Effector memory CD4-positive, alpha-beta T cell (primary cell): ENCODE results near the gene ALX3.

ENCODE experiments used
- DNase-seq, 3 donors: peaks; one replicate each; pipeline ENCODE4 v3.0.0-alpha.2; 2020
- H3K27ac ChIP-seq: 2 replicates; pipeline ENCODE4 v1.7.0; 2013; ENCODE audit warnings: mild to moderate bottlenecking, low read length, moderate library complexity; ENCODE audit not compliant: insufficient read depth, poor library complexity, severe bottlenecking
- H3K27me3 ChIP-seq: replicated peaks from 2 replicates; pipeline ENCODE4 v1.7.0; 2013; ENCODE audit warnings: mild to moderate bottlenecking, low read length; ENCODE audit not compliant: insufficient read depth, control insufficient read depth, poor library complexity, severe bottlenecking
- H3K36me3 ChIP-seq: 2 replicates; pipeline ENCODE4 v1.7.0; 2013; ENCODE audit warnings: mild to moderate bottlenecking, low read length, moderate library complexity; ENCODE audit not compliant: control insufficient read depth, insufficient read depth
- H3K4me1 ChIP-seq: 2 replicates; pipeline ENCODE4 v1.7.0; 2013; ENCODE audit warnings: low read length, mild to moderate bottlenecking; ENCODE audit not compliant: control insufficient read depth, insufficient read depth, poor library complexity, severe bottlenecking
- H3K4me3 ChIP-seq: 2 replicates; pipeline ENCODE4 v1.7.0; 2013; ENCODE audit warnings: low read length, low read depth, mild to moderate bottlenecking; ENCODE audit not compliant: insufficient read depth, poor library complexity, severe bottlenecking
- H3K9me3 ChIP-seq: 2 replicates; pipeline ENCODE4 v1.7.0; 2013; ENCODE audit warnings: mild to moderate bottlenecking, low read length, moderate library complexity; ENCODE audit not compliant: control insufficient read depth

Gene ALX3

DNA sequence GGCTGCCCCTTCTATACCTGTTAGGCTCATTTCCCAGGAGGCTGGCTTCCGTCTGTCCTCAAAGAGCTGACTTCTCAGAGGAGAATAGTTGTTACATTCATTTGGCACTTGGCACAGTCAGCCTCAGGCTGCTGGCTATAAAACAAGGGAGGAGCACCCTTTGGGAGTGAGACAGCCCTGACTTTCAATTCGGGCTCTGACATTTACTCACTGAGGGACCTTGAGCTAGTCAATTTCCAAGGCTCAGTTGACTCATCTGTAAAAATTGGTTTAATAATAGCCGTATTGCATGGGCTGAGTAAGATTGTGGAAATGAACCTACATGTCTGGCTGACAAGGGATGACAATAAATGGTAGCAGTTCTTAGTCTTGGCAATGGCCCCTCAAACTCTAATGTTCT lies 13.7 kb downstream of the ALX3 start:
- DNase-seq = no peak
- Histone ChIP-seq H3K27ac (no peak overlapping the region), H3K4me3 (no peak overlapping the region), H3K9me3 (no peaks in the 10 kb centered on the region), H3K27me3 (no peaks in the 10 kb centered on the region), H3K4me1 (no peaks in the 10 kb centered on the region), H3K36me3 (peaks cover 65% of the 10 kb centered on the region)

DNA sequence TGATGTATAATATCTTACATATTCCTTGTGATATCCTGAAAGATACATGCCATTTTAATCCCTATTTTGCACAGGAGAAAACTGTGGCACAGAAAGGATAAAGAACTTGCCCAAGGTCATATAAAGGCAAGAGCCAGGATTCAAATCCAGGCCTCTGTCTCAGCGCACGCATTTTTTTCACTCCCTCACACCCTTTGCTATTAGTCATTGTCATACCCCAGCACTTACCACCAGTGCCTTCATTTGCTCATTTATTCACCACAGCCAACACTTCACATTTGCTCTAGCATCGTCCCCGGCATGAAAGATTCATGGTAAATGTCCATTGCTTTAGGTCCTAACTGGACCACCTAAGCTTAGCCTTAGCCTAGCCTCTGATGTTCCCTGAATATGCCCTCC lies 14.2 kb downstream of the ALX3 start:
- no peak for DNase-seq
- H3K9me3 ChIP-seq = no peaks in the 10 kb centered on the region
- no peak overlapping the region for H3K4me3 ChIP-seq
- no peaks in the 10 kb centered on the region for H3K4me1 ChIP-seq
- H3K27ac ChIP-seq = no peak overlapping the region
- H3K27me3 ChIP-seq = no peaks in the 10 kb centered on the region
- H3K36me3 ChIP-seq = peaks cover 70% of the 10 kb centered on the region

DNA sequence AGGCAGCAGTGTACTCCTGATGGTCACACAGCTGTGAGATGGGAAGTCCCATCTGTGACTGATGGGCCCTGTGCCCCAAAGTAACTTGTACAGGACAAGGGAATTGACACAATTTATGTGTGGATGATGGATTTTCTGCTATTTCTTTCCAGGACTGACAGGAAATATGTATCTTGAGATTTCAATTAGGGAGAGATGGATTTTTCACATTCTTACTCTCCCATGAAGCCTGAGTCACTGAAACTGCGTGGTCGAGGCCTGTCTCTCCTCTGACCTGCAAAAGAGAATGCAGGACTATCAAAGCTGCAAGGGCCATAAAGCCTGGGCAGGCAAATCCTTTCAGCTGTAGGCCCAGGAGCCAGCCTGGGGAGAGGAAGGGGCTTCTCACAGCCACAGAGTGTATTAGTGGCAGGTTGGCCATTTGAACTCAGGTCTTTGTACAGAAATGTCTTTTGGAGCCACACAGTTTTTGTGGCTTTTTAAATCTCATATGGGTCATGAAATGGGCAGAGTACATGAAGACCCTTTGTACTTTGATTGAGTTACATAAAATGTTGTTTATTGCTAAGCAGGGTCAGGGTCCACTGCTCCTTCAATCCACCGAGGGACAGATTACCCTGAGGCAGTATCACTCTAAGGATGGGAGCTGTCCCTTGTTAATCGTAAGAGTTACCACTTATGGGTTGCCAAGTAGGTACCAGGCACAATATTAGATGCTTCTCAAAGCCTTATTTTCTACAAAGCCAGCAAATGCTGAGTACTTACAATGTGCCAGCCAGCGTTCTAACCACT lies 14.8 kb downstream of the ALX3 start:
- Histone ChIP-seq H3K4me3 (no peak overlapping the region), H3K4me1 (no peaks in the 10 kb centered on the region), H3K27ac (no peak overlapping the region), H3K27me3 (no peaks in the 10 kb centered on the region), H3K9me3 (no peaks in the 10 kb centered on the region), H3K36me3 (peaks cover 76% of the 10 kb centered on the region)
- no peak for DNase-seq

DNA sequence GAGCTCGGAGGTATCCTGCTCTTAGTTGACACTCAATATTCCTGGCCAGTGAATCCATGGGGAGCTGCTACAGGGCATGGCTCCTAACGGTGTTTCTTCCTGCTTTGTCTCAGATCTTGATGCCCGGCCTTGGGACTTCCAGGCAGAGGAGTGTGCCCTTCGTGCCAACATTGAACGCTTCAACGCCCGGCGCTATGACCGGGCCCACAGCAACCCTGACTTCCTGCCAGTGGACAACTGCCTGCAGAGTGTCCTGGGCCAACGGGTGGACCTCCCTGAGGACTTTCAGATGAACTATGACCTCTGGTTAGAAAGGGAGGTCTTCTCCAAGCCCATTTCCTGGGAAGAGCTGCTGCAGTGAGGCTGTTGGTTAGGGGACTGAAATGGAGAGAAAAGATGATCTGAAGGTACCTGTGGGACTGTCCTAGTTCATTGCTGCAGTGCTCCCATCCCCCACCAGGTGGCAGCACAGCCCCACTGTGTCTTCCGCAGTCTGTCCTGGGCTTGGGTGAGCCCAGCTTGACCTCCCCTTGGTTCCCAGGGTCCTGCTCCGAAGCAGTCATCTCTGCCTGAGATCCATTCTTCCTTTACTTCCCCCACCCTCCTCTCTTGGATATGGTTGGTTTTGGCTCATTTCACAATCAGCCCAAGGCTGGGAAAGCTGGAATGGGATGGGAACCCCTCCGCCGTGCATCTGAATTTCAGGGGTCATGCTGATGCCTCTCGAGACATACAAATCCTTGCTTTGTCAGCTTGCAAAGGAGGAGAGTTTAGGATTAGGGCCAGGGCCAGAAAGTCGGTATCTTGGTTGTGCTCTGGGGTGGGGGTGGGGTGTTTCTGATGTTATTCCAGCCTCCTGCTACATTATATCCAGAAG lies 16.7 kb downstream of the ALX3 start:
- peak; percentile 32 to 54 (median 36) for DNase-seq
- H3K27me3 ChIP-seq = no peaks in the 10 kb centered on the region
- no peaks in the 10 kb centered on the region for H3K4me1 ChIP-seq
- no peak overlapping the region for H3K4me3 ChIP-seq
- no peaks in the 10 kb centered on the region for H3K9me3 ChIP-seq
- H3K27ac ChIP-seq = no peak overlapping the region
- peaks cover 94% of the 10 kb centered on the region for H3K36me3 ChIP-seq

DNA sequence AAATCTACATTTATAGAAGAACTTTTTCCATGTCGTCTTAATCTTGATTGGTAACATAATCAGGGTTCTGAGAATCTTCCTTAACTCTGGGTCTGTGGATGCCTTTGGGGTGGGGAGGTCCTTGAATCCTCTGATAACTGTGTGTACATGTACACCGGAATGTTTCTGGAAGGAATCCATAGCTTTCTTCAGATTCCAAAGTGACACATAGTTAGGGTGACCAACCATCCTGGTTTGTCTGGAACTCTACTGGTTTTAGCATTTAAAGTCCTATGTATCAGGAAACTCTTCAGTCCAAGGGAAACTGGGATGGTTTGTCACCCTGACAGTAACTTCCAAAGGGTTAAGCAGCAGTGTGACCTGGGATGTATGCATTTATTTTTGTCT lies 19.2 kb downstream of the ALX3 start:
- Histone ChIP-seq H3K9me3 (no peaks in the 10 kb centered on the region), H3K36me3 (peaks cover 98% of the 10 kb centered on the region), H3K4me1 (no peaks in the 10 kb centered on the region), H3K27me3 (no peaks in the 10 kb centered on the region), H3K27ac (no peak overlapping the region), H3K4me3 (no peak overlapping the region)
- DNase-seq = no peak

DNA sequence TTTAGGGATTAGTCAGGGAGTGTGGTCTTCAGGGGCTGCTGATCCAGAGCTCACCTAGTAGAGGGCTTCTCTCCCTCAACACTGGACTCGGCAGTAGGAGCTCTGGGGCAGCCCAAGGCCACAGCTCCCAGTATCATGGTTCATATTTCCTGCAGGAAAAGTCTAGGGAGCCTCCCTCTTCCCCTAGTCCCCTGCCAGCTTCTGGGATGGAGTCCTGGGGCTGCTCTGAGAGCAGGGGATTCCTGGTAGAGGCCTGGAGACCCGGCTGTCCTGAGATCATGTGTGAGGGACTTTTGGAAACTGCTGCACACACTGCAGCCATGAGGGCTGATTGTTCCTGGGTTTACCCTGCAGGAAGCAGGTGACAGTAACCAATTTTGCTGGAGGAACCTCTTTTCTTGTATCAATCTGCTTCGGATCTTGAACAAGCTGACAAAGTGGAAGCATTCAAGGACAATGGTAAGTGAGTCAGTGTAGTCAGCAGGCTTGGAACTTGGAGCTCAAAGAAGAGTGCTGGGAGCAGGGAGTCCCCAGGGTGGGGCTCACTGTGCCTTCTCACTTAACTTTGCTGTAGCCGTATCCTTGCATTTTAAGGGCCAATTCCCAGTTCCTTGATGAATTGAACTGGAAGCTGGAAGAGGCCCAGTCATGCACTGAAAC lies 19.7 kb downstream of the ALX3 start:
- Histone ChIP-seq H3K4me1 (no peaks in the 10 kb centered on the region), H3K27ac (no peak overlapping the region), H3K36me3 (peaks cover 98% of the 10 kb centered on the region), H3K9me3 (no peaks in the 10 kb centered on the region), H3K27me3 (no peaks in the 10 kb centered on the region), H3K4me3 (no peak overlapping the region)
- DNase-seq = no peak

DNA sequence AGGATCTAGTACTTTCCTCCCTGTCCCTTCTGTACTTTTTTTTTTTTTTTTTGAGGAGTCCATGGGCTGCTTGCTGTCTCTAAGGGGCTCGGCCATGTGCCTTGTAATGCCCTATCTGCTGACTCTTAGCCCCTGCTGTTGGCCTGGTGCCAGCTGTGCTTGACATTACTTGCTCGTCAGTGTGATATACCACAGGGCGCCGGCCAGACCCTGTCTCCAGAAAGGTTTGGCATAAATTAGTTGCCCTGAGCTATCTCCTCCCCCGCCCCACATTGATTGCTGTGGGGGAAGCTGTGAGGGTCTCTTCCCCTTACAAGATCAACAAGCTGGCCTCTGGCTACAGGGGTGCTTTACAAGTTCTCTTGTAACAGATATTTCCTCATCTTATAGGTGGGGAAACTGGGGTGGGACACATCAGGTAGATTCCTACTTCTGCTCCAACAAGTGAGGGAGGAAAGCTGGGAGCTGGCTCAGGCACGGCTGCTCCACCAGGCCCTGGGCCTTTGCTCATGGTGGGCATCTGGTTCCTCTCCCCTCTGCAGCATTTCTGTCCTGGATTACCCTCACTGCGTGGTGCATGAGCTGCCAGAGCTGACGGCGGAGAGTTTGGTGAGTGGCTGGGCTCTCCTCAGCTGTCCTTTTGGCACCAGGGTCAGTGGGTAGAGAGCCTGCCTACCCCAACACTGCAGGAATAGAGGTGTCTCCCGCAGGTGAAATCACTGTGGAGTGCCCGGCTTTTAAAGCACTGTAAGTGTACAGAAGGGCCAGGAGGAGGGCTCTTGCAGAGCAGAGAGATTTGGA lies 20.5 kb downstream of the ALX3 start:
- H3K4me1 ChIP-seq = no peaks in the 10 kb centered on the region
- H3K27ac ChIP-seq = no peak overlapping the region
- DNase-seq = no peak
- peaks cover 99% of the 10 kb centered on the region for H3K36me3 ChIP-seq
- no peaks in the 10 kb centered on the region for H3K27me3 ChIP-seq
- H3K9me3 ChIP-seq = no peaks in the 10 kb centered on the region
- no peak overlapping the region for H3K4me3 ChIP-seq

DNA sequence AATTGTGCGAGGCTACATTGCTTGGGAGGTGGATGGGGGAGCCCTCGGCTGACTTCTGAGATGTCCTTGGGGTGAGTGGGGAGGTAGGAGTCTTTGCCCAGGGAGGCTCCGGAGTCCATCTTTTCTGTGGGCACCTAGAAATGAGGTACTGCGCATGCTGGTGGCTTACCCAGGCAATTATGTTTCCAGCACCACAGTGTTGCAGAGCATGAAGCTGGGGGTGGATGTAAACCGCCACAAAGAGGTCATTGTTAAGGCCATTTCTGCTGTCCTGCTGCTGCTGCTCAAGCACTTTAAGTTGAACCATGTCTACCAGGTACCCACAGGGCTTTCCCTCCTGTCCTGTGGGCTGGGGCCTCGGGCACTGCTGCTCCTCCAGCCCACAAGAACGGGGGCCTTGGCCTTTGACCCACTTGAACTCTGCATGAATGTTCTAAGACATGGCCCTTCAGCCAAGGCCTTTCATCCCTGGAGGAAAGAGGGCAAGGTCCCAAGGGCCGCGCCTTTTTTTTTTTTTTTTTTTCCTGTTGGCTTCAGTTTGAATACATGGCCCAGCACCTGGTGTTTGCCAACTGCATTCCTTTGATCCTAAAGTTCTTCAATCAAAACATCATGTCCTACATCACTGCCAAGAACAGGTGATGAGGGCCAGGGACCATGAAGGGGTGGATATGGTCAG lies 21.4 kb downstream of the ALX3 start:
- H3K36me3 ChIP-seq = peaks cover 99% of the 10 kb centered on the region
- DNase-seq = no peak
- H3K27ac ChIP-seq = no peak overlapping the region
- no peaks in the 10 kb centered on the region for H3K4me1 ChIP-seq
- no peak overlapping the region for H3K4me3 ChIP-seq
- no peaks in the 10 kb centered on the region for H3K27me3 ChIP-seq
- no peaks in the 10 kb centered on the region for H3K9me3 ChIP-seq

DNA sequence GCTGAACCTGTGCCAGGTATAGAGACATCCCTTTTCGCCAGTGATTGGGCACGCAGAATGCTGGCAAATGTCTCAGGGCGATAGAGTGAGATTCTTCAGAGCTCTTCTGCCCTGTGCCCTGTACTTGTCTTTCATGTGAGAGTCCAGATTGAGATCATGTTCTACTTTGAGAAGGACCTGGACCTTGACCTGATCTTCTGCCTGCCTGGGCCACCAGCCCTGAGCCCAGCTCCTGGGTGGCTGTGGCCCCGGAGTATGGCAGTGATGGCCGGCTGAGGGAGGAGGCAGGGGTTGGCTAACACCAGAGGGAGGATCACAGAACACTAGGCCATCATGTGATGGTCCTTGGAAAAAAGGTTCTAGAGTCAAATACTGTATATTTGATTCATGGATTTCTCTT lies 22.2 kb downstream of the ALX3 start:
- Histone ChIP-seq H3K27me3 (no peaks in the 10 kb centered on the region), H3K4me1 (no peaks in the 10 kb centered on the region), H3K4me3 (no peak overlapping the region), H3K27ac (no peak overlapping the region), H3K9me3 (no peaks in the 10 kb centered on the region), H3K36me3 (peaks cover 99% of the 10 kb centered on the region)
- no peak for DNase-seq
